ENCODE measurements around the gene RRP1B.
"Not testable (repeated sequence)": the region's sequence is repeated elsewhere in the genome, so short reads cannot be mapped to it uniquely, and the experiment has no call there.

RRP1B gene

GRCh38 chr21:43701936-43702784 lies 42.8 kb downstream of the RRP1B start:
- DNase-seq: no peak

- DNase-seq: no peak
These were observed 43.4 kb downstream of the RRP1B start for GRCh38 chr21:43702785-43703034.

GRCh38 chr21:43703035-43703880 lies 43.9 kb downstream of the RRP1B start:
- peak; percentile 16 to 39 for DNase-seq

GRCh38 chr21:43707462-43707861 lies 48.1 kb downstream of the RRP1B start:
- no peak for DNase-seq

- DNase-seq: no peak
These were observed 49.5 kb downstream of the RRP1B start for GRCh38 chr21:43708745-43709381.

- no peak for DNase-seq
These were observed 53.0 kb downstream of the RRP1B start for GRCh38 chr21:43712268-43712942.

- DNase-seq: not testable (repeated sequence)
These were observed 53.8 kb downstream of the RRP1B start for GRCh38 chr21:43713123-43713522.

- DNase-seq: no peak
These were observed 57.2 kb downstream of the RRP1B start for GRCh38 chr21:43716376-43717165.

- DNase-seq: no peak
These were observed 58.0 kb downstream of the RRP1B start for GRCh38 chr21:43717166-43717853.

- no peak for DNase-seq
These were observed 58.9 kb downstream of the RRP1B start for GRCh38 chr21:43717967-43718871.

GRCh38 chr21:43718872-43719747 lies 59.8 kb downstream of the RRP1B start, which contains the start of gene PDXK:
Gene PDXK, plus strand, starts transcription at chr21:43719129. Its CDS starts 166 bp downstream, at chr21:43719295.
- peak; percentile 78 to 82 for DNase-seq

- DNase-seq: peak in 1 of 2 donors; percentile 28
These were observed 60.6 kb downstream of the RRP1B start for GRCh38 chr21:43719748-43720538.

- DNase-seq: no peak
These were observed 61.3 kb downstream of the RRP1B start for GRCh38 chr21:43720539-43721166.

- DNase-seq: no peak
These were observed 61.8 kb downstream of the RRP1B start for GRCh38 chr21:43721206-43721605.

GRCh38 chr21:43721939-43722338 lies 62.6 kb downstream of the RRP1B start:
- no peak for DNase-seq

GRCh38 chr21:43723648-43724047 lies 64.3 kb downstream of the RRP1B start:
- DNase-seq: no peak

GRCh38 chr21:43726686-43727518 lies 67.5 kb downstream of the RRP1B start:
- DNase-seq: no peak
